ENCODE data around the gene MYO1C.
"Not testable (repeated sequence)": the region's sequence is repeated elsewhere in the genome, so short reads cannot be mapped to it uniquely, and the experiment has no call there.

Gene MYO1C

GRCh38 chr17:1508709-1509108 lies 16.2 kb upstream of the MYO1C start:
- DNase-seq (ENCODE audit: low read depth, low spot score); H3K27ac ChIP-seq: not testable (repeated sequence)

DNA sequence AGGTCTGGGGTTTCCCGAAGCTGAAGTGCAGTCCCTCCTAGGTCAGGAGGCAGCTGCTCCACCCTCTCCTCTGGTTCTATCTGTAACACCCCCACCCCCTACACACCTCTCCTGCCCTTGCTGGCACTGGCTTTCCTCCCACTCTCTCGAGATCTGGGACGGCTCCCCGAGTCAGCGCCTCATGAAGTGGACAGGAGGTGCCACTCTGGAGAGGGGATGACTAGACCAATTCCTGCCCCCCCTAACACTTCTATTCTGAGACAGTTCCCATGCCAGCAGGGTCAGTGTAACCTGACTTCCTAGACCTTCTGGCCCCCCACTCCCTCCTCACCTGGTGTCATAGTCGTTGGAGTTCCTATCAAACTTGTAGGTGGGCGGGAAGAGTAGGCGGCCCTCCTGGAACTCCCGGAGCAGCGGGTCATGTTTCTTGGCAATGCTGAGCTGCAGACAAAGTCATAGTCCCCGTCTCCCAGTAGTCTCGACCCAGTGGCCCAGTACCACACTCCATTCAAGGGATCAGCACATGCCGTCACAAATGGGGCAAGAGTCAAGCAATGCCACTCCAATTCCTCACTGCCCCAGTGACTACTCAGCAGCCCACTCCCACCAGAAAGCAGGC lies 14.3 kb upstream of the MYO1C start:
- no peak for DNase-seq (ENCODE audit: low read depth, low spot score)
- H3K27ac ChIP-seq, result no peak overlapping the region

GRCh38 chr17:1505586-1505985 lies 13.1 kb upstream of the MYO1C start:
- no peak overlapping the region for H3K27ac ChIP-seq
- no peak for DNase-seq (ENCODE audit: low read depth, low spot score)

- DNase-seq (ENCODE audit: low read depth, low spot score), result no peak
- no peak overlapping the region for H3K27ac ChIP-seq
Observed at GRCh38 chr17:1504866-1505265, 12.4 kb upstream of the MYO1C start.

GRCh38 chr17:1503699-1504098 lies 11.2 kb upstream of the MYO1C start:
- DNase-seq (ENCODE audit: low read depth, low spot score), result no peak
- H3K27ac ChIP-seq, result no peak overlapping the region

DNA sequence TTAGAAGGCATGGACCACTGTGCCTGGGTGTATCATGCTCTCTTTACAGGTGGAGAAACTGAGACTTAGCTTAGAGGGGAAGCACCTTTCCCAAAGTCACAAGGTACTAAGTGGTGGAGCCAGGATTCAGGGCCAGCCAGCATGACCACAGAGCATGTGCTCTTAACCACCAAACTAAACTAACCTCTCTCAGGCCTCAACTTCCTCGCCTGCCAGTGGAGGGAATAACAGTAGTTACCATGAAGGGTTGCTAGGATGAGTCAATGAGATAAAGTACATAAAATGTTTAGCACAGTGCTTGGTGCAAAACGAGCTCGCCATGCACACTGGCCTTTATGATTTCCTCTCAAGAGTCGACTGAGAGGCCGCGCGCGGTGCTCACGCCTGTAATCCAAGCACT lies 6.4 kb upstream of the MYO1C start:
- no peak for DNase-seq (ENCODE audit: low read depth, low spot score)
- no peak overlapping the region for H3K27ac ChIP-seq

GRCh38 chr17:1498233-1498632 lies 5.7 kb upstream of the MYO1C start:
- no peak overlapping the region for H3K27ac ChIP-seq
- DNase-seq (ENCODE audit: low read depth, low spot score), result no peak

- no peak for DNase-seq (ENCODE audit: low read depth, low spot score)
- no peak overlapping the region for H3K27ac ChIP-seq
Observed at GRCh38 chr17:1497831-1498230, 5.3 kb upstream of the MYO1C start.

DNA sequence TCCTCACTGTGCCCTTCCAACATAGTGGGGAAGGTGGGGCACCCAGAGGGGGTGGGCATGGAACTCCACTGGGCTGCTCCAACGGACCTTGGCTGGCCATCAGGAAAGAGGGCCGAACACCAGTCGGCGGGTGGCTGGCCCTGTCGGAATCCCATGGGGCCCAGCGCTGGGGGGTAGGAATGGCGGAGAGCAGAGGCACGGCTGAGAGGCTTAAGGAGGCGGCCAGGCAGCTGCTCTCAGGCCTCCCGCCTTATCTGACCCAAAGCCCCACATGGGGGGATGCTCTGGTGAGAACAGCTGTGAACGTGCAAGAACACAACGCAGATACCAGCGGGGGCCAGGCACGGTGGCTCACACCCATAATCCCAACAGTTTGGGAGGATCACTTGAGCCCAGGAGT lies 4.4 kb upstream of the MYO1C start:
- H3K27ac ChIP-seq, result no peak overlapping the region

GRCh38 chr17:1495265-1495989 lies 2.9 kb upstream of the MYO1C start:
- no peak overlapping the region for H3K27ac ChIP-seq
- no peak for DNase-seq (ENCODE audit: low read depth, low spot score)

More for the DNA sequence above, 4.4 kb upstream of the MYO1C start:
- no peak for DNase-seq (ENCODE audit: low read depth, low spot score)

DNA sequence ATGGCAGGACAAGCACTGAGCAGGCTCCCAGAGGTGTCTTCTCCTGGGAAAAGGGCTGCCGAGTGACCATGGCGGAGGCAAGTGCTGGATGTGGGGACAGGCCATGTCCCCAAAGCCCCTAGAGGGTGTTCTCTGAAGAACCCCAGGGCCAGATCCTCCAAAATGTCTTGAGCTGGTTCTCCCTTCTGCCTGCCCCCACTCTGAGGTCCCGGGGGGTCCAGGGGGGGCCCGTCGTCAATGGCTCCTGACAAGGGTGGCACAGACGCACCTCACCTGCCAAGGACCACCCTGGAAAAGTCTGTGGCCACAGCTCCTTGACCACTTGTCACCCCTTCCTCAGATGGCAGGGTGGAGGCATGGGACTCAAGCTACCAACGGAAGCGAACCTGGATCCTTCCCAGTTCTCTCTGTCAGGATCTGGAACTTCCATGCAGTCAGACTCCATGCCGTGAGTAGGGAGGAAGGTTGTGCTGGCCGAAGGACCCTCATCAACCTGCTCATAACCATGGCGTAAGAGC lies 2.3 kb upstream of the MYO1C start:
- no peak overlapping the region for H3K27ac ChIP-seq
- DNase-seq (ENCODE audit: low read depth, low spot score), result no peak

- H3K27ac ChIP-seq, result no peak overlapping the region
- DNase-seq (ENCODE audit: low read depth, low spot score), result no peak
Observed at GRCh38 chr17:1494203-1494602, 1.7 kb upstream of the MYO1C start.

DNA sequence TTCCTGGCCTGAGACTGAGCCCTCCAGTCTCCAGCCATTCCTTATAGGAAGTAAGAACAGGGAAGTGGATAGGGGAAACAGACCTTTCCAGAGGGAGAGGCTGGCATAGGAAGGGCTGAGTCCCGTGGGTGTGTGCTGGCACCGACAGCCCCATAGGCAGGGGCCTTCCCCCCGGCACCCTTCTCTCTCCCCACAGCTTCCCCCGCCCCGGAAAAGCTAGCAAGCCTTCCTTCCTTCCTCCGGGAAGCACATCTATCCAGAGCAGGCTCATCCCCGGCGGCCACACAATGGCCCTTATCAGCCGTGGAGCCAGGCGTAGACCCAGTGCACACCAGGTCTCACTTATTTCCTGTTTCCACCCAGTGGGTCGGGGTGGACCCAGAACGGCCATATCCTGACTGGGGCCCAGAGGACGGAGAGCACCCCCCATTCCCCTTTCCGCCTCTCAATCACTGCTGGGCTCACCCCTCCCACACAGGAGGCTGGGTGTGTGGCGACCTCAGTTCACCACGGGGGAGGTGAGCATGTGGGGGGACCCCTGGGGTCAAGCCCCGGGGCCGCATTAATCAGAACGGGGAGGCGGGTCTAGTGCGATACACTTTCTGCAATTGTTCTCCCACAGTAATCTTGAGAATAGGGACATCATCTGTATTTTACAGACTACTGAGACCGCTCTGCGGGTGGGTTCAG lies 950 bp upstream of the MYO1C start:
- no peak overlapping the region for H3K27ac ChIP-seq
- no peak for DNase-seq (ENCODE audit: low read depth, low spot score)

- no peak for DNase-seq (ENCODE audit: low read depth, low spot score)
- H3K27ac ChIP-seq, result peak overlapping the region; percentile 84
Observed at GRCh38 chr17:1491443-1492248, 840 bp downstream of the MYO1C start.

- DNase-seq (ENCODE audit: low read depth, low spot score), result no peak
- peak overlapping the region; percentile 84 for H3K27ac ChIP-seq
Observed at GRCh38 chr17:1490643-1491442, 1.6 kb downstream of the MYO1C start.

- peak overlapping the region; percentile 84 for H3K27ac ChIP-seq
- no peak for DNase-seq (ENCODE audit: low read depth, low spot score)
Observed at GRCh38 chr17:1488826-1489270, 3.6 kb downstream of the MYO1C start.

GRCh38 chr17:1487939-1488825 lies 4.3 kb downstream of the MYO1C start:
- H3K27ac ChIP-seq, result peak overlapping the region; percentile 84
- DNase-seq (ENCODE audit: low read depth, low spot score), result no peak

DNA sequence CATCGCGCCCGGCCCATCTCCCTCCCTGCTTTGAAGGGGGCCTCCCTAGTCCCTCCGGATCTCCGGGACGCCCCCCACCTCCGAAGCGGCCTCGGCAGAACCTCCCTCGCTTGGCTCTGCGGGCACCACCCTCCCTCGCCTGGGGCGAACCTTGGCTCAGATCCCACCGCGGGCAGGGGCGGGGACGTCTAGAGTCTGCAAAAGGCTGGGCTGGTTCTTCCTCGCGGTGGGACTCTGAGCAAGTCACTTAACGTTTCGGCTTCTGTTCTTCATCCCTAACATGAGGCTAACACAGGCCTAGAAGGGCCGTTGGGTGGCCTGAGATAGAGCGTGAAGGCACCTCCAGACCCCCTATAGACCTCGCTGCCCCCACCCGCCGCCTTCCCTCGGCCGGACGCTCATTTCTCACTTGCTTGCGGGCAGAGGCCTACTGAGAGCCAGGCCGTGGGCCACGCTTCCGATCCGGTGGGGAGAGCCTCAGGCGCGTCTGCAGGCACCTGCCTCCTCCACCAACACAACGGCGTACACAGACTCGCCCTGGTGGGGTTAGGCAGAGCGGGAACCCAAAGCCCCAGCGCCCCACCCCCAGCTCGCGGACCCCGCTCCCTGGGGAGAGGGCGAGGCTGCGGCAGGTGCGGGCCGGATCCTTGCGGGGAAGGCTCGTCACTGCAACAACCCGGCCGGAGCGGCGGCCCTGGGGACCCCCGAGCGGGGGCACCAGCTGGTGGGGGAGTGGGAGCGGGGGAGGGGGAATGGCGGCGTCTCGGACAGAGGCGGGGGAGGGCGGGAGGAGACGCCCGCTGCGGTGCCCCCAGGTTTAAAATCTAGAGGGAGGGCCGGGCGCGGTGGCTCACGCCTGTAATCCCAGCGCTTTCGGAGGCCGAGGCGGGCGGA lies 5.4 kb downstream of the MYO1C start:
- peak overlapping the region; percentile 84 for H3K27ac ChIP-seq
- DNase-seq (ENCODE audit: low read depth, low spot score), result no peak

Data from epithelial cell of prostate (primary cell).